Neuronal stem cell (in vitro differentiated cells): ENCODE data around the gene COL12A1.

Source experiments
- DNase-seq: peaks from one replicate; pipeline ENCODE4 v3.0.0-alpha.2; 2013; ENCODE audit warnings: low spot score
- H2AFZ ChIP-seq: one replicate; pipeline ENCODE4 v1.6.1; 2013; ENCODE audit warnings: mild to moderate bottlenecking, low read length, inconsistent platforms
- H2AK5ac ChIP-seq: 2 replicates; pipeline ENCODE4 v1.6.1; 2013; ENCODE audit warnings: low read depth, mild to moderate bottlenecking, inconsistent platforms, low read length, moderate library complexity, mixed read lengths
- H2BK120ac ChIP-seq: 2 replicates; pipeline ENCODE4 v1.6.1; 2013; ENCODE audit warnings: low read depth, mild to moderate bottlenecking, inconsistent platforms, low read length, moderate library complexity, mixed read lengths
- H2BK12ac ChIP-seq: one replicate; pipeline ENCODE4 v1.6.1; 2013; ENCODE audit warnings: low read length, inconsistent platforms
- H2BK15ac ChIP-seq: 2 replicates; pipeline ENCODE4 v1.6.1; 2013; ENCODE audit warnings: mild to moderate bottlenecking, low read length, inconsistent platforms, mixed read lengths
- H2BK5ac ChIP-seq: one replicate; pipeline ENCODE4 v1.6.1; 2013; ENCODE audit warnings: inconsistent platforms, mild to moderate bottlenecking, low read length, moderate library complexity
- H3K14ac ChIP-seq: one replicate; pipeline ENCODE4 v1.6.1; 2013; ENCODE audit warnings: low read length, inconsistent platforms
- H3K18ac ChIP-seq: 2 replicates; pipeline ENCODE4 v1.6.1; 2013; ENCODE audit warnings: low read length, inconsistent platforms
- H3K23ac ChIP-seq: 2 replicates; pipeline ENCODE4 v1.6.1; 2013; ENCODE audit warnings: low read depth, mild to moderate bottlenecking, mixed read lengths, low read length, inconsistent platforms; ENCODE audit not compliant: poor library complexity
- H3K27ac ChIP-seq: replicated peaks from 3 replicates; pipeline ENCODE4 v1.5.1; 2013; ENCODE audit warnings: low read length, inconsistent platforms
- H3K27me3 ChIP-seq, 3 experiments: 2 replicates each; pipeline ENCODE4 v1.6.1; 2013; ENCODE audit warnings: low read length in 3 of 3, mild to moderate bottlenecking in 2 of 3, inconsistent platforms in 1 of 3, low read depth in 1 of 3, mixed read lengths in 1 of 3, moderate library complexity in 1 of 3; ENCODE audit not compliant: control insufficient read depth in 3 of 3, insufficient read depth in 3 of 3
- H3K36me3 ChIP-seq, 2 donors: replicated peaks in 1 of 2; 2 replicates each; pipeline ENCODE4 v1.6.1; 2013; ENCODE audit warnings: low read length in 2 of 2; ENCODE audit not compliant: control insufficient read depth in 2 of 2, insufficient read depth in 2 of 2
- H3K4ac ChIP-seq: 2 replicates; pipeline ENCODE4 v1.6.1; 2013; ENCODE audit warnings: inconsistent platforms, mild to moderate bottlenecking, low read length, moderate library complexity
- H3K4me1 ChIP-seq, 2 donors: 1 replicate in 1 of 2; 2 replicates in 1 of 2; pipeline ENCODE4 v1.6.1; 2013; ENCODE audit warnings: low read length in 2 of 2, low read depth in 1 of 2; ENCODE audit not compliant: control insufficient read depth in 2 of 2, insufficient read depth in 1 of 2
- H3K4me2 ChIP-seq: one replicate; pipeline ENCODE4 v1.6.1; 2013; ENCODE audit warnings: mild to moderate bottlenecking, low read length, inconsistent platforms; ENCODE audit not compliant: insufficient read depth, poor library complexity, severe bottlenecking
- H3K4me3 ChIP-seq, 2 donors: 2 replicates each; pipeline ENCODE4 v1.5.1; 2013; ENCODE audit warnings: low read length in 2 of 2, mild to moderate bottlenecking in 2 of 2, inconsistent platforms in 1 of 2, moderate library complexity in 1 of 2
- H3K79me1 ChIP-seq: one replicate; pipeline ENCODE4 v1.6.1; 2013; ENCODE audit warnings: low read depth, mild to moderate bottlenecking, inconsistent platforms, low read length, moderate library complexity
- H3K9ac ChIP-seq: one replicate; pipeline ENCODE4 v1.6.1; 2013; ENCODE audit warnings: mild to moderate bottlenecking, low read depth, low read length, inconsistent platforms; ENCODE audit not compliant: poor library complexity
- H3K9me3 ChIP-seq, 2 donors: replicated peaks in 1 of 2; 2 replicates each; pipeline versions ENCODE3 to v1.6.1; 2013; ENCODE audit warnings: low read length in 2 of 2, mild to moderate bottlenecking in 2 of 2, inconsistent platforms in 1 of 2, low read depth in 1 of 2, mixed read lengths in 1 of 2, moderate library complexity in 1 of 2; ENCODE audit not compliant: control insufficient read depth in 2 of 2, insufficient read depth in 1 of 2
- H4K8ac ChIP-seq: one replicate; pipeline ENCODE4 v1.6.1; 2013; ENCODE audit warnings: low read depth, mild to moderate bottlenecking, inconsistent platforms, low read length, moderate library complexity
- H4K91ac ChIP-seq: one replicate; pipeline ENCODE4 v1.6.1; 2013; ENCODE audit warnings: low read length, low read depth, mild to moderate bottlenecking, inconsistent platforms; ENCODE audit not compliant: poor library complexity
- WGBS, 2 donors: extraction: QIAGEN DNeasy Blood & Tissue Kit; methylation state at CpG; one replicate each; pipeline ENCODE4 v1.1.7; 2013; ENCODE audit warnings: missing lambda C conversion rate in 2 of 2, mixed read lengths in 1 of 2; ENCODE audit not compliant: insufficient read length in 2 of 2, insufficient replicate concordance in 1 of 2; ENCODE audit errors: extremely low coverage in 2 of 2; 5-methylcytosine and 5-hydroxymethylcytosine counted together

Gene COL12A1

GRCh38 chr6:75117701-75118100 is 88.2 kb downstream of the COL12A1 start:
- Histone ChIP-seq H2AFZ (no peak overlapping the region), H4K8ac (no peak overlapping the region), H4K91ac (no peak overlapping the region), H3K23ac (no peak overlapping the region), H3K4ac (no peak overlapping the region), H3K27me3 (no peaks in the 10 kb centered on the region), H2BK15ac (no peak overlapping the region), H2BK12ac (no peak overlapping the region), H3K4me2 (no peak overlapping the region), H3K36me3 (no peaks in the 10 kb centered on the region), H3K14ac (no peak overlapping the region), H2AK5ac (no peak overlapping the region), H3K27ac (no peak overlapping the region), H2BK5ac (no peak overlapping the region), H3K9me3 (no peaks in the 10 kb centered on the region), H3K4me1 (peaks cover 0 to 2% of the 10 kb centered on the region in 2 donors), H3K4me3 (no peak overlapping the region), H3K9ac (no peak overlapping the region), H2BK120ac (no peak overlapping the region), H3K18ac (no peak overlapping the region), H3K79me1 (no peaks in the 10 kb centered on the region)
- DNase-seq, result no peak
- no CpG with 5 or more reads among the region's 2 CpGs for WGBS, 2 donors

- Histone ChIP-seq H2AK5ac (no peak overlapping the region), H2BK5ac (no peak overlapping the region), H2BK15ac (no peak overlapping the region), H3K4me2 (no peak overlapping the region), H2AFZ (no peak overlapping the region), H3K27ac (no peak overlapping the region), H3K79me1 (no peaks in the 10 kb centered on the region), H3K9ac (no peak overlapping the region), H4K8ac (no peak overlapping the region), H3K4me3 (no peak overlapping the region), H2BK120ac (no peak overlapping the region), H3K9me3 (no peaks in the 10 kb centered on the region), H3K4me1 (peaks cover 0 to 2% of the 10 kb centered on the region in 2 donors), H3K36me3 (no peaks in the 10 kb centered on the region), H3K27me3 (no peaks in the 10 kb centered on the region), H3K23ac (no peak overlapping the region), H2BK12ac (no peak overlapping the region), H4K91ac (no peak overlapping the region), H3K4ac (no peak overlapping the region), H3K14ac (no peak overlapping the region), H3K18ac (no peak overlapping the region)
- WGBS, 2 donors, result no CpG with 5 or more reads among the region's 3 CpGs
- DNase-seq, result no peak
Measured at GRCh38 chr6:75116946-75117345, 88.9 kb downstream of the COL12A1 start.

- no peak overlapping the region for H2BK120ac ChIP-seq
- no peaks in the 10 kb centered on the region for H3K27me3 ChIP-seq
- no peak overlapping the region for H2BK12ac ChIP-seq
- no peaks in the 10 kb centered on the region for H3K79me1 ChIP-seq
- no peak overlapping the region for H3K4ac ChIP-seq
- H3K4me1 ChIP-seq, result peaks cover 0 to 2% of the 10 kb centered on the region in 2 donors
- H3K23ac ChIP-seq, result no peak overlapping the region
- no peaks in the 10 kb centered on the region for H3K9me3 ChIP-seq
- no peak overlapping the region for H3K14ac ChIP-seq
- no peak overlapping the region for H3K4me3 ChIP-seq
- DNase-seq, result peak; percentile 12
- H4K91ac ChIP-seq, result no peak overlapping the region
- no CpG with 5 or more reads among the region's 3 CpGs for WGBS, 2 donors
- no peak overlapping the region for H3K9ac ChIP-seq
- no peak overlapping the region for H3K4me2 ChIP-seq
- no peak overlapping the region for H4K8ac ChIP-seq
- no peak overlapping the region for H3K27ac ChIP-seq
- H2BK5ac ChIP-seq, result no peak overlapping the region
- H2BK15ac ChIP-seq, result no peak overlapping the region
- H3K18ac ChIP-seq, result no peak overlapping the region
- H2AFZ ChIP-seq, result peak overlapping the region; percentile 68
- H3K36me3 ChIP-seq, result no peaks in the 10 kb centered on the region
- H2AK5ac ChIP-seq, result no peak overlapping the region
Measured at GRCh38 chr6:75115481-75115880, 90.4 kb downstream of the COL12A1 start.

GRCh38 chr6:75114806-75115205 is 91.0 kb downstream of the COL12A1 start:
- Histone ChIP-seq H2AFZ (no peak overlapping the region), H3K4ac (no peak overlapping the region), H2BK15ac (no peak overlapping the region), H3K79me1 (no peaks in the 10 kb centered on the region), H3K18ac (no peak overlapping the region), H4K8ac (no peak overlapping the region), H2BK120ac (no peak overlapping the region), H3K9me3 (no peaks in the 10 kb centered on the region), H3K27me3 (no peaks in the 10 kb centered on the region), H3K4me2 (no peak overlapping the region), H2BK5ac (no peak overlapping the region), H3K27ac (no peak overlapping the region), H2BK12ac (no peak overlapping the region), H3K36me3 (no peaks in the 10 kb centered on the region), H2AK5ac (no peak overlapping the region), H3K4me3 (no peak overlapping the region), H3K4me1 (peaks cover 0 to 2% of the 10 kb centered on the region in 2 donors), H3K23ac (no peak overlapping the region), H4K91ac (no peak overlapping the region), H3K14ac (no peak overlapping the region), H3K9ac (no peak overlapping the region)
- no peak for DNase-seq
- WGBS, 2 donors, result no CpG with 5 or more reads among the region's 2 CpGs
